HepG2 (cell line): ENCODE data around the gene CD19. TPM values are rescaled to one million over a fixed set of nuclear protein-coding genes. Genes with fewer than 3 reads are reported as not detected.

ENCODE experiments used
- ARID4A ChIP-seq: sonication (generic); formaldehyde crosslinking; IDR thresholded peaks from 2 replicates; pipeline ENCODE4 v1.5.0; 2020; ENCODE audit warnings: mild to moderate bottlenecking, missing genetic modification reagents, borderline replicate concordance
- PPARG ChIP-seq: conservative IDR thresholded peaks from 2 replicates; pipeline ENCODE4 v1.6.1; 2016; ENCODE audit warnings: missing biosample characterization, missing genetic modification reagents
- SRY ChIP-seq: sonication (generic); formaldehyde crosslinking; IDR thresholded peaks from 2 replicates; pipeline ENCODE4 v1.8.0; 2022; ENCODE audit warnings: mild to moderate bottlenecking, missing genetic modification reagents
- USF2 ChIP-seq, 2 experiments: sonication (generic) in 1 of 2; formaldehyde crosslinking in 1 of 2; IDR thresholded peaks; 2 replicates each; pipeline versions ENCODE4 v1.5.1 to v1.6.1; 2011 to 2020; ENCODE audit warnings: borderline replicate concordance in 1 of 2, low read depth in 1 of 2, low read length in 1 of 2, mild to moderate bottlenecking in 1 of 2, missing genetic modification reagents in 1 of 2, moderate library complexity in 1 of 2
- ZNF205 ChIP-seq: IDR thresholded peaks from 2 replicates; pipeline ENCODE4 v1.6.1; 2018; ENCODE audit warnings: missing biosample characterization, missing genetic modification reagents
- ZNF333 ChIP-seq: sonication (generic); formaldehyde crosslinking; IDR thresholded peaks from 2 replicates; pipeline ENCODE4 v1.4.0; 2020; ENCODE audit warnings: mild to moderate bottlenecking, missing genetic modification reagents, borderline replicate concordance
- ZNF563 ChIP-seq: sonication (generic); formaldehyde crosslinking; IDR thresholded peaks from 2 replicates; pipeline ENCODE4 v1.8.0; 2022; ENCODE audit warnings: mild to moderate bottlenecking, moderate library complexity, missing genetic modification reagents
- ZNF724P ChIP-seq: sonication (generic); formaldehyde crosslinking; IDR thresholded peaks from 2 replicates; pipeline ENCODE4 v1.8.0; 2022; ENCODE audit warnings: missing genetic modification reagents, borderline replicate concordance
- ZNF788 ChIP-seq: sonication (generic); formaldehyde crosslinking; IDR thresholded peaks from 2 replicates; pipeline ENCODE4 v1.5.0; 2020; ENCODE audit warnings: mild to moderate bottlenecking, missing genetic modification reagents, borderline replicate concordance
- polyA plus RNA-seq, 8 experiments: library from polyadenylated mRNA; depleted of rRNA in 3 of 8; stranded (reverse) in 7 of 8; unstranded in 1 of 8; fragments of >200 nt; fragmentation: Illumina TruSeq in 4 of 8; extraction: Trizol in 4 of 8; gene quantifications; 2 replicates each; pipeline versions ENCODE4 v1.2.1 to v1.2.3, GENCODE V29; 2011 to 2016; ENCODE audit warnings: low read depth in 4 of 8, missing spikeins in 1 of 8, mixed read lengths in 1 of 8; ENCODE audit not compliant: insufficient read depth in 1 of 8
- total RNA-seq, 5 experiments: library from RNA; depleted of rRNA; stranded (reverse); fragments of >200 nt; fragmentation: Illumina TruSeq; extraction: Trizol; gene quantifications; 2 replicates each; pipeline ENCODE4 v1.2.3, GENCODE V29; 2016; ENCODE audit warnings: low read depth in 1 of 5
- TF ChIP-seq, protein P1 (sequence below): sonication (generic); formaldehyde crosslinking; IDR thresholded peaks from 2 replicates; pipeline ENCODE4 v1.4.0; 2020; ENCODE audit warnings: missing genetic modification reagents
- TF ChIP-seq, protein P2 (sequence below): sonication (generic); formaldehyde crosslinking; IDR thresholded peaks from 2 replicates; pipeline ENCODE4 v1.5.1; 2020; ENCODE audit warnings: mild to moderate bottlenecking, moderate library complexity, missing genetic modification reagents
- TF ChIP-seq, protein P3 (sequence below): sonication (generic); formaldehyde crosslinking; IDR thresholded peaks from 2 replicates; pipeline ENCODE4 v1.8.1; 2023; ENCODE audit warnings: missing genetic modification reagents, mild to moderate bottlenecking, borderline replicate concordance

CD19 gene
- total and polyA plus RNA-seq, 2 of the 13 experiments (the other 11 are each of a cell fraction or from before 2014, with no cell fraction given): 0.55 to 1.1 TPM

DNA sequence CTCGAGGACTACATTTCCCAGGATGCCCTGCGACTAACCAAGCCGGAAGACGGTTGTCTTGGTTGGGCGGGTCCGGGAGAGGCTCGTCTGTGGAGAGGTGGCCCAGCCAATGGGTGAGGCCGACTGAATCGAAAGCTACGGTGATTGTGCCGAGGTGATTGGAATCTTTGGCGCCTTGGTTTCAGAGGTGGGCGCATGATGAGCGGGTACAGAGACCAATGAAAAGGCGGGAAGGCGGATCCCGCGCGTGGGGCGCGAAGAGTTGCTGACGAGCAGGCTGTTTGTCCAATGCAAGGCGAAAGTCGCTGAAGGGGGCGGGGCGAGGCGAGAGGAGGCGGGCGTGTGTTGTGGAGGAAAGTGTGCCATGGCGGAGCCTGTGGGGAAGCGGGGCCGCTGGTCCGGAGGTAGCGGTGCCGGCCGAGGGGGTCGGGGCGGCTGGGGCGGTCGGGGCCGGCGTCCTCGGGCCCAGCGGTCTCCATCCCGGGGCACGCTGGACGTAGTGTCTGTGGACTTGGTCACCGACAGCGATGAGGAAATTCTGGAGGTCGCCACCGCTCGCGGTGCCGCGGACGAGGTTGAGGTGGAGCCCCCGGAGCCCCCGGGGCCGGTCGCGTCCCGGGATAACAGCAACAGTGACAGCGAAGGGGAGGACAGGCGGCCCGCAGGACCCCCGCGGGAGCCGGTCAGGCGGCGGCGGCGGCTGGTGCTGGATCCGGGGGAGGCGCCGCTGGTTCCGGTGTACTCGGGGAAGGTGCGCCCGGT lies 19.1 kb downstream of the CD19 start, which contains the start of gene NFATC2IP (continued):
- TF ChIP-seq USF2 (IDR thresholded peaks at IDR 0.05; ENCODE audit: low read depth, low read length) (no peak), USF2 (CRISPR knock-in tag; IDR thresholded peaks at IDR 0.05; ENCODE audit: borderline replicate concordance) (no peak), ARID4A (peak; percentile 92), ZNF205 (CRISPR knock-in tag) (no peak), ZNF563 (peak; percentile 30; the same call in 1 of the 2 replicates), ZNF333 (CRISPR knock-in tag) (peak; percentile 76; the same call in 1 of the 2 replicates), ZNF724P (CRISPR knock-in tag) (peak; percentile 73), SRY (CRISPR knock-in tag) (no peak), ZNF788 (CRISPR knock-in tag) (peak; percentile 31; the same call in 1 of the 2 replicates), PPARG (CRISPR knock-in tag) (0 out of 2 replicates have a peak, but pooled peaks have one; percentile 3)
- TF ChIP-seq, protein P1, sequence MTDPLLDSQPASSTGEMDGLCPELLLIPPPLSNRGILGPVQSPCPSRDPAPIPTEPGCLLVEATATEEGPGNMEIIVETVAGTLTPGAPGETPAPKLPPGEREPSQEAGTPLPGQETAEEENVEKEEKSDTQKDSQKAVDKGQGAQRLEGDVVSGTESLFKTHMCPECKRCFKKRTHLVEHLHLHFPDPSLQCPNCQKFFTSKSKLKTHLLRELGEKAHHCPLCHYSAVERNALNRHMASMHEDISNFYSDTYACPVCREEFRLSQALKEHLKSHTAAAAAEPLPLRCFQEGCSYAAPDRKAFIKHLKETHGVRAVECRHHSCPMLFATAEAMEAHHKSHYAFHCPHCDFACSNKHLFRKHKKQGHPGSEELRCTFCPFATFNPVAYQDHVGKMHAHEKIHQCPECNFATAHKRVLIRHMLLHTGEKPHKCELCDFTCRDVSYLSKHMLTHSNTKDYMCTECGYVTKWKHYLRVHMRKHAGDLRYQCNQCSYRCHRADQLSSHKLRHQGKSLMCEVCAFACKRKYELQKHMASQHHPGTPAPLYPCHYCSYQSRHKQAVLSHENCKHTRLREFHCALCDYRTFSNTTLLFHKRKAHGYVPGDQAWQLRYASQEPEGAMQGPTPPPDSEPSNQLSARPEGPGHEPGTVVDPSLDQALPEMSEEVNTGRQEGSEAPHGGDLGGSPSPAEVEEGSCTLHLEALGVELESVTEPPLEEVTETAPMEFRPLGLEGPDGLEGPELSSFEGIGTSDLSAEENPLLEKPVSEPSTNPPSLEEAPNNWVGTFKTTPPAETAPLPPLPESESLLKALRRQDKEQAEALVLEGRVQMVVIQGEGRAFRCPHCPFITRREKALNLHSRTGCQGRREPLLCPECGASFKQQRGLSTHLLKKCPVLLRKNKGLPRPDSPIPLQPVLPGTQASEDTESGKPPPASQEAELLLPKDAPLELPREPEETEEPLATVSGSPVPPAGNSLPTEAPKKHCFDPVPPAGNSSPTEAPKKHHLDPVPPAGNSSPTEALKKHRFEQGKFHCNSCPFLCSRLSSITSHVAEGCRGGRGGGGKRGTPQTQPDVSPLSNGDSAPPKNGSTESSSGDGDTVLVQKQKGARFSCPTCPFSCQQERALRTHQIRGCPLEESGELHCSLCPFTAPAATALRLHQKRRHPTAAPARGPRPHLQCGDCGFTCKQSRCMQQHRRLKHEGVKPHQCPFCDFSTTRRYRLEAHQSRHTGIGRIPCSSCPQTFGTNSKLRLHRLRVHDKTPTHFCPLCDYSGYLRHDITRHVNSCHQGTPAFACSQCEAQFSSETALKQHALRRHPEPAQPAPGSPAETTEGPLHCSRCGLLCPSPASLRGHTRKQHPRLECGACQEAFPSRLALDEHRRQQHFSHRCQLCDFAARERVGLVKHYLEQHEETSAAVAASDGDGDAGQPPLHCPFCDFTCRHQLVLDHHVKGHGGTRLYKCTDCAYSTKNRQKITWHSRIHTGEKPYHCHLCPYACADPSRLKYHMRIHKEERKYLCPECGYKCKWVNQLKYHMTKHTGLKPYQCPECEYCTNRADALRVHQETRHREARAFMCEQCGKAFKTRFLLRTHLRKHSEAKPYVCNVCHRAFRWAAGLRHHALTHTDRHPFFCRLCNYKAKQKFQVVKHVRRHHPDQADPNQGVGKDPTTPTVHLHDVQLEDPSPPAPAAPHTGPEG (CRISPR knock-in tag): peak; percentile 49; the same call in 1 of the 2 replicates
- TF ChIP-seq, protein P2, sequence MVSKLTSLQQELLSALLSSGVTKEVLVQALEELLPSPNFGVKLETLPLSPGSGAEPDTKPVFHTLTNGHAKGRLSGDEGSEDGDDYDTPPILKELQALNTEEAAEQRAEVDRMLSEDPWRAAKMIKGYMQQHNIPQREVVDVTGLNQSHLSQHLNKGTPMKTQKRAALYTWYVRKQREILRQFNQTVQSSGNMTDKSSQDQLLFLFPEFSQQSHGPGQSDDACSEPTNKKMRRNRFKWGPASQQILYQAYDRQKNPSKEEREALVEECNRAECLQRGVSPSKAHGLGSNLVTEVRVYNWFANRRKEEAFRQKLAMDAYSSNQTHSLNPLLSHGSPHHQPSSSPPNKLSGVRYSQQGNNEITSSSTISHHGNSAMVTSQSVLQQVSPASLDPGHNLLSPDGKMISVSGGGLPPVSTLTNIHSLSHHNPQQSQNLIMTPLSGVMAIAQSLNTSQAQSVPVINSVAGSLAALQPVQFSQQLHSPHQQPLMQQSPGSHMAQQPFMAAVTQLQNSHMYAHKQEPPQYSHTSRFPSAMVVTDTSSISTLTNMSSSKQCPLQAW (CRISPR knock-in tag): peak; percentile 96
- TF ChIP-seq, protein P3, sequence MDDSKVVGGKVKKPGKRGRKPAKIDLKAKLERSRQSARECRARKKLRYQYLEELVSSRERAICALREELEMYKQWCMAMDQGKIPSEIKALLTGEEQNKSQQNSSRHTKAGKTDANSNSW (CRISPR knock-in tag): no peak
